ENCODE data around the gene FN1.

The FN1 gene

DNA sequence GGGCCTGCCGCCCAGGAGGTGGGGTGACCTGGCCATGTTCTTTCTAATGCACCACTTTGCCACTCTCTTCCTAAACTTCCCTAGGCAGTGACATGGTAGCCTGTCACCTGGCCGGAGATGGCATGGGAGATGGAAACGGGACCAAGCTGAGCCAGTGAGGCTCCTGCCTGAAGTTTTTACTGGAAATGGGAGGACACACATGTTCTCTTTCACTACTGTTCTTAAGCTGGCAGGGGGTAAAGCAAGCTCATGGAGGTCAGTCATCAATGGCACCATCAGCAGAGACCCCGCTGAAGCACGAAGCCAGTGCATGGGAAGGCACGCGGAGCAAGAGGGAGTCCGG is 73.3 kb downstream of the FN1 start:
- Histone ChIP-seq H3K9me3 (ENCODE audit: control insufficient read depth, low read length) (no peaks in the 10 kb centered on the region), H3K27me3 (ENCODE audit: control insufficient read depth in 1 of 2, insufficient read depth in 1 of 2, low read length in 2 of 2) (no peaks in the 10 kb centered on the region), H3K4ac (ENCODE audit: low read depth in 1 of 2, low read length in 2 of 2) (no peak overlapping the region), H3K9ac (ENCODE audit: low read length) (peak overlapping the region; percentile 54), H3K23ac (ENCODE audit: low read length in 2 of 2) (no peak overlapping the region), H3K4me1 (ENCODE audit: control insufficient read depth, insufficient read depth, low read depth, low read length) (peaks cover 7% of the 10 kb centered on the region), H3K4me2 (ENCODE audit: low read length, poor library complexity, severe bottlenecking) (no peak overlapping the region), H4K91ac (ENCODE audit: low read length) (no peak overlapping the region), H2BK5ac (ENCODE audit: low read depth, low read length, poor library complexity, severe bottlenecking) (no peak overlapping the region), H3K36me3 (ENCODE audit: control insufficient read depth in 1 of 2, insufficient read depth in 2 of 2, low read depth in 1 of 2, low read length in 2 of 2) (peaks cover 35 to 88% of the 10 kb centered on the region in 2 experiments), H2BK12ac (ENCODE audit: low read length in 2 of 2) (no peak overlapping the region), H3K18ac (ENCODE audit: low read depth in 1 of 2, low read length in 2 of 2) (no peak overlapping the region), H3K79me1 (replicated peaks; ENCODE audit: low read length, poor library complexity, severe bottlenecking) (no peaks in the 10 kb centered on the region), H2AFZ (ENCODE audit: low read depth, low read length) (no peak overlapping the region), H2AK5ac (ENCODE audit: low read length, severe bottlenecking) (no peak overlapping the region), H3K14ac (ENCODE audit: low read length in 2 of 2) (no peak overlapping the region), H2BK15ac (ENCODE audit: low read depth, poor library complexity, severe bottlenecking) (no peak overlapping the region), H3K4me3 (ENCODE audit: insufficient read depth in 1 of 2, low read depth in 1 of 2, low read length in 2 of 2) (no peak overlapping the region), H3K27ac (ENCODE audit: low read length, poor library complexity, severe bottlenecking) (peak overlapping the region; percentile 50), H4K8ac (ENCODE audit: low read length) (no peak overlapping the region), H2BK120ac (ENCODE audit: low read depth, low read length) (no peak overlapping the region)
- DNase-seq = no peak
- WGBS = 100% methylated on average over 8 of the region's 8 CpGs

DNA sequence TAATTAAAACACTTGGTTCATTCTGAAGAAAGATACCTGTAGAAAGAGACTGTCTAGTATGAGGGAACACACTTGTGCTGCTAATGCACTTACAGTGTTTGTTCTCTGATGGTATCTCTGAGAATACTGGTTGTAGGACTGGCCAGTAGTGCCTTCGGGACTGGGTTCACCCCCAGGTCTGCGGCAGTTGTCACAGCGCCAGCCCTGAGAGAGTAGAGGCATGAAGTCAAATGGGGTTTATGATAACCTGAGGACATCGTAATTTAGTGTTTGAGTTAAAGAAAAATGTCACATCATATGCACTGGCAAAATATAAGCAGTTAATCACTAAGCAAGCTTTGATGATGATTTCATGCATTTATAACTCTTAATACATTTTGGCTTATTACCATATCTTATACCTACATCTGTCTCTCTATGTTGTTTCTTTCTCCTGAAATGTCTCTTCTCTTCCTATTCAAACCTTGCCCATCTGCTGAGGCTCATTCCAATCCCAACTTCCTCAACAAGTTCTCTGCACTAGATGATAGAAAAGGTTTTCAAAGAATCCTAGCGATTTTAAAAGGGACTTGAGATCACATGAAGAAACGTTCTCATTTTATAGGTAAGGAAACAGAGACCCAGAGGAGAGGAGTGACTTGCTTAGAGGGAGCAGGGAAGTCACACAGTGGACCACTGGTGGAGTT is 73.8 kb downstream of the FN1 start:
- Histone ChIP-seq H2BK5ac (ENCODE audit: low read depth, low read length, poor library complexity, severe bottlenecking) (no peak overlapping the region), H3K27ac (ENCODE audit: low read length, poor library complexity, severe bottlenecking) (peak overlapping the region; percentile 50), H3K9ac (ENCODE audit: low read length) (peak overlapping the region; percentile 54), H3K79me1 (replicated peaks; ENCODE audit: low read length, poor library complexity, severe bottlenecking) (no peaks in the 10 kb centered on the region), H2AFZ (ENCODE audit: low read depth, low read length) (no peak overlapping the region), H2AK5ac (ENCODE audit: low read length, severe bottlenecking) (no peak overlapping the region), H3K4me1 (ENCODE audit: control insufficient read depth, insufficient read depth, low read depth, low read length) (peaks cover 7% of the 10 kb centered on the region), H4K91ac (ENCODE audit: low read length) (no peak overlapping the region), H3K9me3 (ENCODE audit: control insufficient read depth, low read length) (no peaks in the 10 kb centered on the region), H3K36me3 (ENCODE audit: control insufficient read depth in 1 of 2, insufficient read depth in 2 of 2, low read depth in 1 of 2, low read length in 2 of 2) (peaks cover 35 to 83% of the 10 kb centered on the region in 2 experiments), H3K4me2 (ENCODE audit: low read length, poor library complexity, severe bottlenecking) (no peak overlapping the region), H4K8ac (ENCODE audit: low read length) (no peak overlapping the region), H3K18ac (ENCODE audit: low read depth in 1 of 2, low read length in 2 of 2) (no peak overlapping the region), H3K14ac (ENCODE audit: low read length in 2 of 2) (no peak overlapping the region), H3K27me3 (ENCODE audit: control insufficient read depth in 1 of 2, insufficient read depth in 1 of 2, low read length in 2 of 2) (no peaks in the 10 kb centered on the region), H3K4ac (ENCODE audit: low read depth in 1 of 2, low read length in 2 of 2) (no peak overlapping the region), H2BK120ac (ENCODE audit: low read depth, low read length) (no peak overlapping the region), H2BK12ac (ENCODE audit: low read length in 2 of 2) (no peak overlapping the region), H2BK15ac (ENCODE audit: low read depth, poor library complexity, severe bottlenecking) (no peak overlapping the region), H3K23ac (ENCODE audit: low read length in 2 of 2) (no peak overlapping the region), H3K4me3 (ENCODE audit: insufficient read depth in 1 of 2, low read depth in 1 of 2, low read length in 2 of 2) (no peak overlapping the region)
- no peak for DNase-seq
- WGBS = 95% methylated on average over 4 of the region's 6 CpGs

DNA sequence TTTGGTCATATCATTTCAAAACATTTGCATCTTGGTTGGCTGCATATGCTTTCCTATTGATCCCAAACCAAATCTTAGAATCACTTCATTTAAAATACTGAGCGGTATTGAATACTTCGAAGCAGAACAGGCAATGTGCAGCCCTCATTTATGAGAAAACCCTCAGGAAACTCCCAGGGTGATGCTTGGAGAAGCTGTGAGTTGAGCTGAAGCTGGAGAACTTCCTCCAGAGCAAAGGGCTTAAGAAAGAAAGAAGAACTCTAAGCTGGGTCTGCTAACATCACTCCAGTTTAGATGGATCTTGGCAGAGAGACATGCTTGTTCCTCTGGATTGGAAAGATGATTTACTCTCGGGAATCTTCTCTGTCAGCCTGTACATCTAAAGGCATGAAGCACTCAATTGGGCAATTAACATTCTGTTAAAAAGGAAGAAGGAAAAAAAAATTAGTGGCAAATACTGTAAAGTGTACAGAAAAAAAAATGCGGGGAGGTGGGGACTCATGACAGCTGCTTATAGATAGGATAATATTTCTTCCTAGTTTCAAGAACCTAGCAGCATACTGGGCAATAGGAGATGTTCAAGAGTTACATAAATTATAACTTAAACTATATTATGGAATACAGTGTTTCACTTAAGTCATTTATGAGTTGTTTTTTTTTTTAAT is 74.5 kb downstream of the FN1 start:
- peak overlapping the region; percentile 5 for H3K27ac ChIP-seq (ENCODE audit: low read length, poor library complexity, severe bottlenecking)
- no peak overlapping the region for H3K14ac ChIP-seq (ENCODE audit: low read length in 2 of 2)
- no peaks in the 10 kb centered on the region for H3K27me3 ChIP-seq (ENCODE audit: control insufficient read depth in 1 of 2, insufficient read depth in 1 of 2, low read length in 2 of 2)
- no peak overlapping the region for H3K4me3 ChIP-seq (ENCODE audit: insufficient read depth in 1 of 2, low read depth in 1 of 2, low read length in 2 of 2)
- H4K91ac ChIP-seq (ENCODE audit: low read length) = no peak overlapping the region
- no peak overlapping the region for H2BK15ac ChIP-seq (ENCODE audit: low read depth, poor library complexity, severe bottlenecking)
- no peak overlapping the region for H2BK12ac ChIP-seq (ENCODE audit: low read length in 2 of 2)
- DNase-seq = no peak
- H3K18ac ChIP-seq (ENCODE audit: low read depth in 1 of 2, low read length in 2 of 2) = no peak overlapping the region
- H4K8ac ChIP-seq (ENCODE audit: low read length) = no peak overlapping the region
- no peak overlapping the region for H2BK5ac ChIP-seq (ENCODE audit: low read depth, low read length, poor library complexity, severe bottlenecking)
- H3K9me3 ChIP-seq (ENCODE audit: control insufficient read depth, low read length) = no peaks in the 10 kb centered on the region
- WGBS = 91% methylated on average over 4 of the region's 4 CpGs
- H3K79me1 ChIP-seq (replicated peaks; ENCODE audit: low read length, poor library complexity, severe bottlenecking) = no peaks in the 10 kb centered on the region
- H3K4me2 ChIP-seq (ENCODE audit: low read length, poor library complexity, severe bottlenecking) = no peak overlapping the region
- peaks cover 7% of the 10 kb centered on the region for H3K4me1 ChIP-seq (ENCODE audit: control insufficient read depth, insufficient read depth, low read depth, low read length)
- no peak overlapping the region for H2AK5ac ChIP-seq (ENCODE audit: low read length, severe bottlenecking)
- H2AFZ ChIP-seq (ENCODE audit: low read depth, low read length) = no peak overlapping the region
- peak overlapping the region; percentile 54 for H3K9ac ChIP-seq (ENCODE audit: low read length)
- H2BK120ac ChIP-seq (ENCODE audit: low read depth, low read length) = no peak overlapping the region
- H3K4ac ChIP-seq (ENCODE audit: low read depth in 1 of 2, low read length in 2 of 2) = no peak overlapping the region
- no peak overlapping the region for H3K23ac ChIP-seq (ENCODE audit: low read length in 2 of 2)
- peaks cover 35 to 76% of the 10 kb centered on the region in 2 experiments for H3K36me3 ChIP-seq (ENCODE audit: control insufficient read depth in 1 of 2, insufficient read depth in 2 of 2, low read depth in 1 of 2, low read length in 2 of 2)

DNA sequence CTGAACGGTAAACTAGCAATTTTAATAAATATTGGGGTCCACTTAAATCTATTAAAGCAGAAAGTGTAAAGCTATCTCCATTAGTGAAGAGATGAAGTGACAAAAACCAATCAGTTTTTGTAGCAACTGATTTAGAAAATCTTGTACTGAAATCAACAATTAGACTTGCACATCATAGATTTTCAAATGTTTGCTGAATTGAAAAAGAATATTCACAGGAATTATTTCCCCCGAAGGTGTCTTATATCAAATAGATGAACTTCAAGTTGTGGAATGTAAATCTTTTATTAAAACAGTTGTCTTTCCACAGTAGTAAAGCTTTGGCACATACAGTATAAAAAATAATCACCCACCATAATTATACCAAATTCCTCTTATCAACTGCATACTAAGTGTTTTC is 75.3 kb downstream of the FN1 start:
- Histone ChIP-seq H2BK120ac (ENCODE audit: low read depth, low read length) (no peak overlapping the region), H3K27ac (ENCODE audit: low read length, poor library complexity, severe bottlenecking) (no peak overlapping the region), H3K36me3 (ENCODE audit: control insufficient read depth in 1 of 2, insufficient read depth in 2 of 2, low read depth in 1 of 2, low read length in 2 of 2) (peaks cover 35 to 71% of the 10 kb centered on the region in 2 experiments), H3K9ac (ENCODE audit: low read length) (peak overlapping the region; percentile 54), H3K4me1 (ENCODE audit: control insufficient read depth, insufficient read depth, low read depth, low read length) (peaks cover 5% of the 10 kb centered on the region), H3K23ac (ENCODE audit: low read length in 2 of 2) (no peak overlapping the region), H4K8ac (ENCODE audit: low read length) (no peak overlapping the region), H2AK5ac (ENCODE audit: low read length, severe bottlenecking) (no peak overlapping the region), H2BK5ac (ENCODE audit: low read depth, low read length, poor library complexity, severe bottlenecking) (no peak overlapping the region), H4K91ac (ENCODE audit: low read length) (no peak overlapping the region), H3K14ac (ENCODE audit: low read length in 2 of 2) (no peak overlapping the region), H3K9me3 (ENCODE audit: control insufficient read depth, low read length) (no peaks in the 10 kb centered on the region), H3K27me3 (ENCODE audit: control insufficient read depth in 1 of 2, insufficient read depth in 1 of 2, low read length in 2 of 2) (no peaks in the 10 kb centered on the region), H3K79me1 (replicated peaks; ENCODE audit: low read length, poor library complexity, severe bottlenecking) (no peaks in the 10 kb centered on the region), H2BK15ac (ENCODE audit: low read depth, poor library complexity, severe bottlenecking) (no peak overlapping the region), H3K4me2 (ENCODE audit: low read length, poor library complexity, severe bottlenecking) (no peak overlapping the region), H3K4me3 (ENCODE audit: insufficient read depth in 1 of 2, low read depth in 1 of 2, low read length in 2 of 2) (no peak overlapping the region), H2AFZ (ENCODE audit: low read depth, low read length) (no peak overlapping the region), H2BK12ac (ENCODE audit: low read length in 2 of 2) (no peak overlapping the region), H3K18ac (ENCODE audit: low read depth in 1 of 2, low read length in 2 of 2) (no peak overlapping the region), H3K4ac (ENCODE audit: low read depth in 1 of 2, low read length in 2 of 2) (no peak overlapping the region)
- no peak for DNase-seq
- WGBS = no CpG with 5 or more reads among the region's 2 CpGs
